Mucosa of stomach (tissue), 1 donor: Measurements from ENCODE around the gene ME3.
"Not testable (repeated sequence)": the region's sequence is repeated elsewhere in the genome, so short reads cannot be mapped to it uniquely, and the experiment has no call there.

Source experiments
- H3K27me3 ChIP-seq: one replicate; pipeline ENCODE4 v1.7.0; 2013; ENCODE audit warnings: mild to moderate bottlenecking, low read length; ENCODE audit not compliant: control insufficient read depth, insufficient read depth
- H3K36me3 ChIP-seq: one replicate; pipeline ENCODE4 v1.7.0; 2013; ENCODE audit warnings: low read length; ENCODE audit not compliant: control insufficient read depth, insufficient read depth
- H3K4me1 ChIP-seq: one replicate; pipeline ENCODE4 v1.7.0; 2013; ENCODE audit warnings: mild to moderate bottlenecking, low read length; ENCODE audit not compliant: control insufficient read depth, insufficient read depth
- H3K4me3 ChIP-seq: one replicate; pipeline ENCODE4 v1.7.0; 2013; ENCODE audit warnings: low read length
- H3K9ac ChIP-seq: one replicate; pipeline ENCODE4 v1.7.0; 2013; ENCODE audit warnings: mild to moderate bottlenecking, low read length, moderate library complexity
- H3K9me3 ChIP-seq: one replicate; pipeline ENCODE4 v1.7.0; 2013; ENCODE audit warnings: mild to moderate bottlenecking, low read length, moderate library complexity; ENCODE audit not compliant: control insufficient read depth
- donor health status: Pancreatic carcinoma.

Gene ME3

DNA sequence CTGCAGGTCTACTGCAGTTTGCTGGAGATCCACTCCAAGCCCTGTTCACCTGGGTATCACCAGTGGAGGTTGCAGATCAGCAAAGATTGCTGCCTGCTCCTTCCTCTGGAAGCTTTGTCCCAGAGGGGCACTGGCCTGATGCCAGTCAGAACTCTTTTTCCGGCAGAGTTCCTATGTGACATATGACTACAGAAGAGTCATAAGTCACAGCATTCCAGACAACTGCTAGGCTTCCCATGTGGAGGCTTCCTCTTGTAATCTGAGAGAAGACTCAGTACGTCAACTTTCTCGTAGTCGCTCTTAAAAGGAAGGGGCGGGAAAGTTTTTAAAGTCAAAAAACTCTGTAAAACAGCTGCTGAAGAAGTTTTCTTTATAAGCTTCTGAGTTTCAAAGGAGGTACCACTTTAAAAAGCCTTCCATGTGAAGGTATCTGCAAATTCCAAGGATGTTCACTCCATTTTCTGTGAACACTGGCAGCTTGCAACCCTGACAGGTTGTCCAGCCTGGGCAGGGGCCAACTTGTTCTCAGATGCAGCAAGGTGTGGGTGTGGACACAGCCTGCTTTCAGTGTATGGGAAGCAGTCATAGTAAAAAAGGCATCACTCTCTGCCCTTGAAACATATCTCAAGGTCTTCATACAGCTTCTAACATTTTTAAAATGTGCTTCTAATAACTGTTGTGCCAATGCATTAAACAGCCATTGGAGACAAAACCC is 97.8 kb downstream of the ME3 start:
- Histone ChIP-seq H3K9me3 (no peaks in the 10 kb centered on the region), H3K36me3 (no peaks in the 10 kb centered on the region), H3K4me3 (no peak overlapping the region), H3K9ac (no peak overlapping the region), H3K27me3 (no peaks in the 10 kb centered on the region), H3K4me1 (peaks cover 13% of the 10 kb centered on the region)

DNA sequence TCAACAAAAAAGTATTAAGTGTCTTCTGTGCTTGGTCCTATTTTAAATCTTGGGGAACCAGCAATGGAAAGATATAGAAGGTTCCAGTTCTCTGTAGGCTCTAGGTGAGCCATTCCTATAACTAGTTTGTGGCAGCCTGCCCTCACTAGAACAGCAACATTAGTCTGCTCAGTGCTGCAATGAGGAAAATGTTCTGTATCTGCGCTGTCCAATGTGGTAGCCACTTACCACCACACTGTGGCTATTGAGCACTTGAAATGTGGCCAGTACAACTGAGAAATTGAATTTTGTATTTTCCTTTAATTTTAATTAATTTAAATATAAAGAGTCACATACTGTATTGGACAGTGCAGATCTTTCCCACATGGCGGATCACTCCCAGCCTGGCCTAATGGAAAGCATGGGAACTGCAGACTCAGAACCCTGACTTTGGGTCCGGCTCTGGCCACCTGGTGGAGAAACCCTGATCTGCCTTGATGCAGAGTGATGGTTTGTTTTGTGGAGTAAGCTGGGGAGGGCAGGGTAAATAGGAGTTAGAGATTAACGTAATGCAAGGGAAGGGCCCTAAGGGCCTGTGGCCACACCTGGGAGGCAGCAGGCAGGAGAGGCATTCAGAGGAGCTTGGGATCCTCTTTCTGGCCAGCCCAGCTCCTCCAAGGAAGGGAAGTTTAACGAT is 101.0 kb downstream of the ME3 start:
- no peak overlapping the region for H3K4me3 ChIP-seq
- no peaks in the 10 kb centered on the region for H3K9me3 ChIP-seq
- no peaks in the 10 kb centered on the region for H3K36me3 ChIP-seq
- peaks cover 26% of the 10 kb centered on the region for H3K4me1 ChIP-seq
- no peaks in the 10 kb centered on the region for H3K27me3 ChIP-seq
- no peak overlapping the region for H3K9ac ChIP-seq

DNA sequence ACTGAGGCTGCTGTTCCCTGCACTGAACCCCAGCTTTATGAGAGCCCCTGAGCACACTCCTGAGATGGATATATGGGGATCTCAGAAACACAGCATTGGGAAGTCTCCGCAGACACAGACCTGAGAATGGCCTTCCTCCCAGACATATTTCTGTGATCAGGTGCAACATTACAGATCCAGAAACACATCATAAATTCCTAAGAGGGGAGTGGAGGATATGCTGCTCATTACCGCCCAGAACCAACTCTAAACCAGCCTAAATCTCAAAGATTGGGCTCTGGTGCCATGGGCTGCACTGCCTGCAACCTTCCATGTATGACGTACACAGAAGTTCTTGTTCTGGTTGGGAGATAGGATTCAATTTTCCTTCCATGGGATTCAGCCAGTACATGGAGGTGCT is 102.0 kb downstream of the ME3 start:
- Histone ChIP-seq H3K9me3 (no peaks in the 10 kb centered on the region), H3K36me3 (no peaks in the 10 kb centered on the region), H3K9ac (no peak overlapping the region), H3K4me3 (no peak overlapping the region), H3K27me3 (no peaks in the 10 kb centered on the region), H3K4me1 (peaks cover 26% of the 10 kb centered on the region)

DNA sequence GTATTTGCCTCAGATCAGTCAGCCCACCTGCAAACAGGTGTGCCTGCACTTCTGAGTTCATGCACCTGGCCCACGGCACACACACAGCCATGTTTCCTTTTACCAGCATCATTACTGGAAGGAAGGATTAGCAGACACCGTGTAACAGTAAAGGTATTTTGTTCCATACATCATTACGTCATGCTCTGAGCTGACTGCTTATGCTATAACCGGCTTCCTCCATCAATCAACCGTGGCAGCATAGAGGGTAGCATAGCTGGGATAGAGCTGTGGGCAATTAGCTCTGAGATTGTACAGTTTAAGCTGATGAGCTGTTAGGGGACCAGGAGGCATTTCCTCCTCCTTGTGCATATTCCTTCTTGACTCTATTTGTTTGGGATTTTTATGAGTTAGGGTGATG is 102.4 kb downstream of the ME3 start:
- H3K4me1 ChIP-seq, result peaks cover 26% of the 10 kb centered on the region
- no peak overlapping the region for H3K9ac ChIP-seq
- H3K9me3 ChIP-seq, result no peaks in the 10 kb centered on the region
- H3K4me3 ChIP-seq, result no peak overlapping the region
- H3K36me3 ChIP-seq, result no peaks in the 10 kb centered on the region
- no peaks in the 10 kb centered on the region for H3K27me3 ChIP-seq

DNA sequence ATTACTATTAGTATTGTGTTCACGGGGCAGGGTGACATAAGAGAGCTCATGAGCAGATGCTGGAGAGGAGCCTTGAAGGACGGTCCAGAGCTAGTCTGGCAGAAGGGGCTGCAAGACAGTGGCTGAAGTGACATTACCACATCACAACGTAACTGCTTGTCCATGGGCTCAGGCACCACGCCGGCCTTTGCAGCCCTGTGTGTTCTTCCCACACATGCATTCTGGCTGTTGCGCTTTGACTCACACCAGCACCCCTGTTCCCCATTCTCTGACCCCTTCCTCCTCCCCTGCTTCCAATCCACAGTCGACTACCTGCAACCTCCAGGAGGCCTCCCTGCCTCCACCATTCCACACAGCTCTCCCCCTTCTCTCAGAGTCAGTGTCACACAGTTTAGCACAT is 103.3 kb downstream of the ME3 start:
- Histone ChIP-seq H3K4me1 (peaks cover 26% of the 10 kb centered on the region), H3K36me3 (no peaks in the 10 kb centered on the region), H3K9me3 (no peaks in the 10 kb centered on the region), H3K4me3 (no peak overlapping the region), H3K27me3 (no peaks in the 10 kb centered on the region), H3K9ac (no peak overlapping the region)

DNA sequence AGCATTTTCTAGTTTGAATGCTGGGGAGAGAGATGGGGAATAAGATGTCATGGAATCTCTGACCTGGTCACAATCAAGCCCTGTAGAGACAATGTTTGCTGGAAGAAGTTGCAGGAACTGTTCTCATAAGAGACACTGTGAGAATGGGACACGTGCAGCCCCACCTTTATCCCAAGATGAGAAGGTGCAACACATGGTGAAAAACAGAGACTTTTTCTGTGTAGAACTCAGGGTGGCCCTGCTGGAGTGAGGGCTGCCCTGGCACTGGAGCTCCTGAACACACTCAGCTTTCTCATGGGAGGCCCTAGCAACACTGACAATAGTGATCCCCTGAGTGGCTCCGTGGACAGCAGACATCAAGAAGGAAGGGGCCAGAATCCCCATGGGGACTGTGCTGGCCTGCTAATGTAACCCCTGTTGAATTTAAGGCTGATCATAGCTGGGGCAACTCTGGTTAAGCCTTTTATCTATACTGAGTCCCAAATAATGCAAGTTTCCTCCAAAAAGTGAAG is 106.6 kb downstream of the ME3 start:
- H3K36me3 ChIP-seq, result no peaks in the 10 kb centered on the region
- H3K9ac ChIP-seq, result no peak overlapping the region
- peaks cover 19% of the 10 kb centered on the region for H3K4me1 ChIP-seq
- no peak overlapping the region for H3K4me3 ChIP-seq
- H3K9me3 ChIP-seq, result no peaks in the 10 kb centered on the region
- no peaks in the 10 kb centered on the region for H3K27me3 ChIP-seq

DNA sequence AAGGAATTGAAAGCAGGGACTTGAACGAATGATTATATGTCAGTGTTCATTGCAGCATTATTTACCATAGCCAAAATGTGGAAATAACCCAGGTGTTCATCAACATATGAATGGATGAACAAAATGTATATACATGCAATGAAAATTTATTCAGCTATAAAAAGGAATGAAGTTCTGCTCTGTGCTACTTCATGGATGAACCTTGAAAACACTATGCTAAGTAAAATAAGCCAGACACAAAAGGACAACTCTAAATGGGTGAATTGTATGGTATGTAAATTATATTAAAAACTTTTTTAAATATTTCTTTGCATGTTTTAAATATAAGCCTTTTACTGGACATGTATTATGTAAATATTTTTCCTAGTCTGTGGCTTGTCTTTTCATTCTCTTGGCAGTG is 107.0 kb downstream of the ME3 start:
- H3K4me1 ChIP-seq, result peaks cover 19% of the 10 kb centered on the region
- H3K9ac ChIP-seq, result no peak overlapping the region
- no peaks in the 10 kb centered on the region for H3K36me3 ChIP-seq
- H3K27me3 ChIP-seq, result no peaks in the 10 kb centered on the region
- no peak overlapping the region for H3K4me3 ChIP-seq
- H3K9me3 ChIP-seq, result no peaks in the 10 kb centered on the region

DNA sequence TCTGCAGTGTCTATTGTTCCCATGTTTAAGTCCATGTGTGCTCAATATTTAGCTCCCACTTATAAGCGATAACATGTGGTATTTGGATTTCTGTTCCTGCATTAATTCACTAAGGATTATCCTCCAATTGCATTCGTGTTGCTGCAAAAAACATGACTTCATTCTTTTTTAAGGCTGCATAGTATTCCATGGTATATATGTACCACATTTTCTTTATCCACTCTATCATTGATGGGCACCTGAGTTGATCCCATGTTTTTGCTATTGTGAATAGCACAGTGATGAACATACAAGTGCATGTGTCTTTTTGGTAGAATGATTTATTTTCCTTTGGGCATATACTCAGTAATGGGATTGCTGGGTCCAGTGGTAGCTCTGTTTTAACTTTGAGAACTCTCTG is 109.6 kb downstream of the ME3 start:
- not testable (repeated sequence) for H3K4me3 ChIP-seq, H3K9ac ChIP-seq, H3K9me3 ChIP-seq, H3K27me3 ChIP-seq, H3K36me3 ChIP-seq
- H3K4me1 ChIP-seq, result peaks cover 29% of the 10 kb centered on the region

DNA sequence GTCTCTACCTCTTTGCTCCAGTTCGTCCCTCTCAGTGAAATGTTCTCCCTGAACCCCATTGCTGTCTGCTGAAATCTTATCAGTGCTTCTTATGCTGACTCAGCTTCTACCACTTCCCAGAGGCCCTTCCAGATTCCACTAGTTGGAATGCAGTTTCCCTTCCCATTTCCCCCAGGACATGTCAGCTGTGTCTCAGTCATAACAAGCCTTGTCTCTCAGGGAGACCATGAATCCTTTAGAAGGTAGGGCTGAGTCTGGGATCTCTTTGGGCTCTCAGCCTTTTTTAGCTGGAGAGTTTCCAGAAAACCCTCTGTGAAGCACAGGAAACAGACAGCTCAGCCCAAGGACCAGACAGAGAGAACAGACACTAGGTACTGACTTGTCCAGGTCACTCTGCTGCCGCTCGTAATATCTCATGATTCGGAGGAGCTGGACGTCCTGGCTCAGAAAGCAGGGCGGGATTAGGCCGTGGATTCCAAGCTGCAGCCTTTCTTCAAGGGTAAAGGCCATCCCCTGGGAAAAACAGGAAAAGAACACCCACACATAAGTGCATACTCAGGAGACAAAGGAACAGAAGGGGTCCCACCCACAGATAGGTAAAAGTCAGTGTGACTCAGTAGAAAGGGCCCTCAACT is 113.0 kb downstream of the ME3 start:
- H3K9ac ChIP-seq, result no peak overlapping the region
- no peaks in the 10 kb centered on the region for H3K27me3 ChIP-seq
- no peaks in the 10 kb centered on the region for H3K36me3 ChIP-seq
- H3K4me1 ChIP-seq, result peaks cover 22% of the 10 kb centered on the region
- H3K4me3 ChIP-seq, result no peak overlapping the region
- no peaks in the 10 kb centered on the region for H3K9me3 ChIP-seq

DNA sequence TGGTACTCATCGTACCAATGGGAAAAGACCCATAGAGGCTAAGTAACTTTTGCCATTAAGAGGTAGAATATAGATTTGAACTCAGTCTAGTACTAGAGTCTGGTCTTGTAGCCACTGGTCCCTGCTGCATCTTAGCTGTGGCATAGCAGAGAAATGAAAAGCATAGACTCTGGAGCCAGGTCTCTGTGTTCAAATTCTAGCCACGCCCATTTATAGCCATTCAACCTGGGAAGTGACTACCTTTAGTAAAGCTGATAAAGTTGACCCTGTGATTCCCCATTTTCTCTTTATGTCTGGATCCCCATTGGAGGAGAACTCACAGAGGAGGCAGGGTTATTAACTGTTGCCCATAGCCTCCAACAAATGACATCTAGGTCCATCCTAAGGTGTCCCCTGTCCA is 113.6 kb downstream of the ME3 start:
- Histone ChIP-seq H3K36me3 (no peaks in the 10 kb centered on the region), H3K9me3 (no peaks in the 10 kb centered on the region), H3K4me3 (no peak overlapping the region), H3K9ac (no peak overlapping the region), H3K27me3 (no peaks in the 10 kb centered on the region), H3K4me1 (peaks cover 22% of the 10 kb centered on the region)

DNA sequence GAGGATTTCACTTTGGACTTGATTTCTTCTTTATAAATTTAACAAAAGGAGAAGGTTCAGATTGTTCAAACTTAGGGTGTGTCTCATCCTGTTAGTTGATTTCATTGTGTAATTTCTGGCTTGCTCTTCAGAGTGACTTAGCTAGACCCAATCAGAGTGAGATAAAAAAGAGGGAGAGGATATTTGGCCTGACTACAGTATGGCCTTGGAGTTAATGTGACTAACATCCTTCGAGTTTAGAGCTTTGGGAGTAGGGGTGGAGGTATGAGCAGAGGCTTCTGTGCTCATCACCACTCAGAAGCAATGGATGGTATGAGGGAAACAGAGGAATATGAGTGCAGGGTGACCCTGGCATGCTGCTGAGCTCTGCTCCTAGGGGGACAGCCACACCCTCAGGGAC is 114.2 kb downstream of the ME3 start:
- no peaks in the 10 kb centered on the region for H3K27me3 ChIP-seq
- H3K9me3 ChIP-seq, result no peaks in the 10 kb centered on the region
- H3K9ac ChIP-seq, result no peak overlapping the region
- no peaks in the 10 kb centered on the region for H3K36me3 ChIP-seq
- H3K4me1 ChIP-seq, result peaks cover 24% of the 10 kb centered on the region
- H3K4me3 ChIP-seq, result no peak overlapping the region

DNA sequence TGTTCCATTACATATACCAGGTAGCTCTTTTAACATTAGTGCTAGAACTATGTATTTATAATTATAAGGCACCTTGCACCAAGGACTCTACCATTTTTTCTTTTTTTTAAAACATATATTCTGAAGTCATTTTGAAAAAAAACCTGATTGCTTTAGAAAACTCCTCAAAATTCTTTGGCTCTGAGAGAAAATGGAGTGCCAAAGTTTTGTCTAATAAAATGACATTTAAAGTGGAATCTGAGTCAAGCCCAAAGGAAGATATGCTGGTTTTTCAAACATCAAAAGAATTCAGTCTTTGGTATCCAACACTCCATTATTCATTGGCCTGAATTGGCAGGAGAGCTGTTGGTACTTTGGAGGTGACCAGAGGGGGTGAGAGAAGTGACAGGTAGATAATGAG is 116.5 kb downstream of the ME3 start:
- no peaks in the 10 kb centered on the region for H3K36me3 ChIP-seq
- no peak overlapping the region for H3K9ac ChIP-seq
- H3K4me1 ChIP-seq, result peaks cover 47% of the 10 kb centered on the region
- no peaks in the 10 kb centered on the region for H3K27me3 ChIP-seq
- no peak overlapping the region for H3K4me3 ChIP-seq
- H3K9me3 ChIP-seq, result no peaks in the 10 kb centered on the region
